ENCODE data around the gene UBTF. TPM values are rescaled to one million over a fixed set of nuclear protein-coding genes. Genes with fewer than 3 reads are reported as not detected.

UBTF gene
- total and polyA plus RNA-seq, 7 donors: 26.8 to 58.4 (median 48.3) TPM

DNA sequence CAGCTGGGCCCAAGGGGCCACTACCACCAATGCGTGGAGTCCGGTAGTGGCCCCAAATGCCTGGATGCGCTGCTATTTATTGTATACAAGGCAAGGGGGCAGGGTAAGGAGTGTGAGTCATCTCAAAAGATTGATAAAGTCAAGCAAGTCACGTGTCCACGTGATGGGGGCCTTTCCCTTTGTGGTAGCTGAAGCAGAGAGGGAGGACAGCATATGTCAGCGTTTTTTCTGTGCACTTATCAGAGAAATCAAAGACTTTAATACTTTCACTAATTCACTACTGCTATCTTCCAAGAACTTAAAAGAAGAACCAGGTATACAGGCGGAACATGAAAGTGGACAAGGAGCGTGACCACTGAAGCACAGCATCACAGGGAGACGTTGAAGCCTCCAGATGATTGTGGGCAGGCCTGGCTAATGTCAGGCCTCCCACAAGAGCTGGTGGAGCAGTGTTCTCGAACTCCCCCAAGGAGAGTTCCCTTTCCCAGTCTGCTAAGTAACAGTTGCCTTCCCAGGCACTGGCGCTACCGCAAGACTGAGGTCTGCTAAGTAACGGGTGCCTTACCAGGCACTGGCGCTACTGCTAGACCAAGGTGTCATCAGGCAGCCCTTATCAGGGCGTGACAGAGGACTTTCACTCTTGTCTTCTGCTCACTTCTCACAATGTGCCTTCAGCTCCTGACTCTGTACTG is 59.8 kb downstream of the UBTF start:
- WGBS, 2 donors: 88 to 91% methylated on average over 15 of the region's 15 CpGs
- no peaks in the 10 kb centered on the region for H3K27me3 ChIP-seq
- H3K27ac ChIP-seq: no peak overlapping the region
- no peaks in the 10 kb centered on the region for H3K9me3 ChIP-seq
- no peak overlapping the region for H3K4me3 ChIP-seq
- TF ChIP-seq POLR2AphosphoS5 (IDR thresholded peaks at IDR 0.05) (no peak), EP300 (IDR thresholded peaks at IDR 0.05) (no peak), POLR2A (IDR thresholded peaks at IDR 0.05) (no peak), CTCF (IDR thresholded peaks at IDR 0.05) (no peak)
- no peaks in the 10 kb centered on the region for H3K4me1 ChIP-seq
- intact Hi-C loops (cut with DNase I): loop anchor here (10.0 kb wide), 1 partner anchor 215 kb away; the partner anchor contains the start of gene PPY
- DNase-seq: no peak
- H3K36me3 ChIP-seq: no peaks in the 10 kb centered on the region

- H3K27ac ChIP-seq: no peak overlapping the region
- TF ChIP-seq POLR2A (IDR thresholded peaks at IDR 0.05) (no peak), EP300 (IDR thresholded peaks at IDR 0.05) (no peak), POLR2AphosphoS5 (IDR thresholded peaks at IDR 0.05) (no peak), CTCF (IDR thresholded peaks at IDR 0.05) (no peak)
- H3K36me3 ChIP-seq: no peaks in the 10 kb centered on the region
- no peaks in the 10 kb centered on the region for H3K27me3 ChIP-seq
- no peak for DNase-seq
- intact Hi-C loops (cut with DNase I): no loop called here
- H3K4me1 ChIP-seq: no peaks in the 10 kb centered on the region
- no peaks in the 10 kb centered on the region for H3K9me3 ChIP-seq
- 91 to 92% methylated on average over 2 of the region's 2 CpGs for WGBS, 2 donors
- no peak overlapping the region for H3K4me3 ChIP-seq
These were observed 64.0 kb downstream of the UBTF start for GRCh38 chr17:44155488-44155887.

Small RNA genes lying within 50 kb of the gene (small RNA-seq; reads per million reads assigned to genes)
- gene MIR6782: 0 reads per million in 3 donors

Other genes starting within 250 kb of the UBTF start
- gene NAGS, start 215.1 kb downstream of the UBTF start, total RNA-seq: 1 to 10 TPM in 1 of 4 donors, under 1 TPM in 3; 0.54 to 1.4 (median 0.77) TPM
- gene NAGS, start 215.1 kb downstream of the UBTF start, polyA plus RNA-seq: 10 to 100 TPM in 2 of 3 donors, 1 to 10 TPM in 1; 3.9 to 13.2 (median 10.9) TPM
- gene TMEM101, start 204.7 kb downstream of the UBTF start, total RNA-seq: 10 to 100 TPM; 21.3 to 37.8 (median 26.3) TPM
- gene TMEM101, start 204.7 kb downstream of the UBTF start, polyA plus RNA-seq: 10 to 100 TPM; 14.1 to 42.9 (median 22.2) TPM
- 10 to 100 TPM; 33.8 to 46.9 (median 40.1) TPM for gene LSM12, start 153.0 kb downstream of the UBTF start, total RNA-seq
- gene LSM12, start 153.0 kb downstream of the UBTF start, polyA plus RNA-seq: 10 to 100 TPM; 28.8 to 41.6 (median 37.9) TPM
- gene G6PC3, start 148.9 kb downstream of the UBTF start, total RNA-seq: 10 to 100 TPM; 22.2 to 29.8 (median 25.9) TPM
- gene G6PC3, start 148.9 kb downstream of the UBTF start, polyA plus RNA-seq: 10 to 100 TPM in 1 of 3 donors, 1 to 10 TPM in 2; 8.4 to 45.5 (median 9.7) TPM
- gene HDAC5, start 96.0 kb downstream of the UBTF start, total RNA-seq: 10 to 100 TPM; 58.2 to 87.5 (median 69.4) TPM
- 10 to 100 TPM; 15.3 to 21.8 (median 16.8) TPM for gene HDAC5, start 96.0 kb downstream of the UBTF start, polyA plus RNA-seq
- 1 to 10 TPM in 1 of 4 donors, under 1 TPM in 3; 0.36 to 3.3 (median 0.52) TPM for gene HROB, start 77.7 kb downstream of the UBTF start, total RNA-seq
- gene HROB, start 77.7 kb downstream of the UBTF start, polyA plus RNA-seq: 1 to 10 TPM in 1 of 3 donors, under 1 TPM in 1, not detected in 1; 0.69 to 3.1 TPM
- 1 to 10 TPM in 3 of 4 donors, under 1 TPM in 1; 0.82 to 4.2 (median 1.6) TPM for gene ASB16, start 49.0 kb downstream of the UBTF start, total RNA-seq
- gene ASB16, start 49.0 kb downstream of the UBTF start, polyA plus RNA-seq: under 1 TPM in 1 of 3 donors, not detected in 2; 0.19 TPM
- gene TMUB2, start 32.7 kb downstream of the UBTF start, total RNA-seq: 10 to 100 TPM; 26.9 to 40.3 (median 29.2) TPM
- 10 to 100 TPM; 19.0 to 41.3 (median 22.2) TPM for gene TMUB2, start 32.7 kb downstream of the UBTF start, polyA plus RNA-seq
- gene ATXN7L3, start 19.8 kb downstream of the UBTF start, total RNA-seq: 10 to 100 TPM; 26.4 to 37.4 (median 35.0) TPM
- 10 to 100 TPM; 36.0 to 59.8 (median 43.0) TPM for gene ATXN7L3, start 19.8 kb downstream of the UBTF start, polyA plus RNA-seq
- gene SLC4A1, start 48.5 kb upstream of the UBTF start, total RNA-seq: under 1 TPM in 1 of 4 donors, not detected in 3; under 0.01 TPM
- gene SLC4A1, start 48.5 kb upstream of the UBTF start, polyA plus RNA-seq: under 1 TPM in 1 of 3 donors, not detected in 2; 0.23 TPM
- 10 to 100 TPM in 1 of 4 donors, 1 to 10 TPM in 3; 1.2 to 10.5 (median 6.0) TPM for gene RUNDC3A, start 88.9 kb upstream of the UBTF start, total RNA-seq
- gene RUNDC3A, start 88.9 kb upstream of the UBTF start, polyA plus RNA-seq: 1 to 10 TPM in 2 of 3 donors, under 1 TPM in 1; 0.46 to 2.5 (median 1.2) TPM
- gene SLC25A39, start 105.1 kb upstream of the UBTF start, total RNA-seq: 10 to 100 TPM; 39.0 to 51.8 (median 43.3) TPM
- gene SLC25A39, start 105.1 kb upstream of the UBTF start, polyA plus RNA-seq: 100 to 1,000 TPM; 121 to 163 (median 136) TPM
- gene GRN, start 125.6 kb upstream of the UBTF start, total RNA-seq: 100 to 1,000 TPM; 141 to 245 (median 171) TPM
- gene GRN, start 125.6 kb upstream of the UBTF start, polyA plus RNA-seq: 100 to 1,000 TPM in 2 of 3 donors, 10 to 100 TPM in 1; 69.7 to 245 (median 218) TPM
- gene FAM171A2, start 144.2 kb upstream of the UBTF start, total RNA-seq: 1 to 10 TPM in 3 of 4 donors, under 1 TPM in 1; 0.66 to 1.7 (median 1.5) TPM
- gene FAM171A2, start 144.2 kb upstream of the UBTF start, polyA plus RNA-seq: under 1 TPM in 1 of 3 donors, not detected in 2; 0.67 TPM
- under 1 TPM in 3 of 4 donors, not detected in 1; 0.27 to 0.36 (median 0.33) TPM for gene ITGA2B, start 170.0 kb upstream of the UBTF start, total RNA-seq
- gene ITGA2B, start 170.0 kb upstream of the UBTF start, polyA plus RNA-seq: under 1 TPM in 1 of 3 donors, not detected in 2; 0.35 TPM